GM20000 (cell line): ENCODE data around the gene ENTREP1.

Experiments
- DNase-seq: peaks from one replicate; pipeline ENCODE4 v3.0.0; 2012; ENCODE audit warnings: low spot score
- CTCF ChIP-seq: IDR thresholded peaks from 2 replicates; pipeline ENCODE4 v1.5.1; 2012; ENCODE audit warnings: mild to moderate bottlenecking, control low read depth; ENCODE audit errors: extremely low read depth, missing control alignments

Gene ENTREP1

GRCh38 chr9:69334317-69334716, 9.3 kb downstream of the ENTREP1 start:
- TF ChIP-seq CTCF, result no peak
- DNase-seq, result no peak

GRCh38 chr9:69339620-69340019, 14.6 kb downstream of the ENTREP1 start:
- DNase-seq, result no peak

GRCh38 chr9:69340631-69341030, 15.6 kb downstream of the ENTREP1 start:
- no peak for DNase-seq
- no peak for TF ChIP-seq CTCF

More at GRCh38 chr9:69339620-69340019, 14.6 kb downstream of the ENTREP1 start:
- TF ChIP-seq CTCF, result no peak

GRCh38 chr9:69342769-69343168, 17.8 kb downstream of the ENTREP1 start:
- no peak for TF ChIP-seq CTCF
- DNase-seq, result no peak

GRCh38 chr9:69344459-69344858, 19.4 kb downstream of the ENTREP1 start:
- no peak for TF ChIP-seq CTCF
- no peak for DNase-seq

- no peak for DNase-seq
- TF ChIP-seq CTCF, result no peak
Measured at GRCh38 chr9:69346596-69347390, 21.8 kb downstream of the ENTREP1 start.

- no peak for TF ChIP-seq CTCF
- no peak for DNase-seq
Measured at GRCh38 chr9:69347607-69348006, 22.6 kb downstream of the ENTREP1 start.
